ENCODE data around the gene GRHL3.

GRHL3 gene

DNA sequence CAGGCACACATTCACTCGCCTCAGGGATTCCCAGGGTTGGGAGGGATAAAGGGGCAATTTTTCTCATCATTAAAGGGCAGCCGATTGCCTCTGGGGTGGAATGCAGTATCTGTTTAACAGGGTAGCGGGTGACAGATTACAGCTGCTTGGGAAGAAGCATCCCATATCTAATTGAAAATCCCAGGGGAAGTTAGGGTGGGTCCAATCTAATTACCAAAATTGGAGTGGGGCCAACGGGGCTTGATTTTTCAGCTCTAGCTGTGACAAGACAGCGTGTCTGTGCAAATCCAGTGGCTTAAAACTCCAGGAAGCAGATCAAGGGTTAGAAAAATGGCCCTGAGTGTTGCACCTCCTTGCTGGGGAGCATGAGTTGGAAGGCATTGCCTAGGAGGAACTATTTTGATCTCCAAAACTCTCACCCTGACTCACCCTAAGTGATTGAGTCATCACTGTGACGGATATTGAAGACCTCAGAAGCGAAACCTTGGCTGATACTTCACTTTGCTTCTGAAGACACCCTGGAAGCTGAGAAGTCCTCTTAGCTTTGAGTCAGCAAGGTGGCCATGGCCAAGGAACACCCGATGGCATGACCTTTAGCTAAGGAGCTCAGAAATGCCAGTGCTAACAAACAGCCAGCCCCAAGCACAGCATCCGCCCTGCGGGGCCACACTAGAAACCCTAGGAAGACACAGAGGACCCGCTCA lies 46.0 kb downstream of the GRHL3 start:
- no peak overlapping the region for H3K27ac ChIP-seq (ENCODE audit: low read length)
- H3K9me3 ChIP-seq (ENCODE audit: control insufficient read depth, low read depth, low read length), result no peaks in the 10 kb centered on the region
- no peak overlapping the region for H3K9ac ChIP-seq (ENCODE audit: low read length)
- no peaks in the 10 kb centered on the region for H3K36me3 ChIP-seq (ENCODE audit: control insufficient read depth, low read depth, low read length)
- H3K4me1 ChIP-seq (ENCODE audit: control insufficient read depth, low read depth, low read length), result no peaks in the 10 kb centered on the region
- no peak overlapping the region for H3K4me3 ChIP-seq (ENCODE audit: low read length)
- H3K27me3 ChIP-seq (ENCODE audit: control insufficient read depth, insufficient read depth, low read length), result no peaks in the 10 kb centered on the region

- no peaks in the 10 kb centered on the region for H3K27me3 ChIP-seq (ENCODE audit: control insufficient read depth, insufficient read depth, low read length)
- H3K9ac ChIP-seq (ENCODE audit: low read length), result no peak overlapping the region
- no peaks in the 10 kb centered on the region for H3K4me1 ChIP-seq (ENCODE audit: control insufficient read depth, low read depth, low read length)
- H3K4me3 ChIP-seq (ENCODE audit: low read length), result no peak overlapping the region
- no peaks in the 10 kb centered on the region for H3K9me3 ChIP-seq (ENCODE audit: control insufficient read depth, low read depth, low read length)
- H3K27ac ChIP-seq (ENCODE audit: low read length), result no peak overlapping the region
- H3K36me3 ChIP-seq (ENCODE audit: control insufficient read depth, low read depth, low read length), result no peaks in the 10 kb centered on the region
Measured at GRCh38 chr1:24366707-24367106, 47.5 kb downstream of the GRHL3 start.

DNA sequence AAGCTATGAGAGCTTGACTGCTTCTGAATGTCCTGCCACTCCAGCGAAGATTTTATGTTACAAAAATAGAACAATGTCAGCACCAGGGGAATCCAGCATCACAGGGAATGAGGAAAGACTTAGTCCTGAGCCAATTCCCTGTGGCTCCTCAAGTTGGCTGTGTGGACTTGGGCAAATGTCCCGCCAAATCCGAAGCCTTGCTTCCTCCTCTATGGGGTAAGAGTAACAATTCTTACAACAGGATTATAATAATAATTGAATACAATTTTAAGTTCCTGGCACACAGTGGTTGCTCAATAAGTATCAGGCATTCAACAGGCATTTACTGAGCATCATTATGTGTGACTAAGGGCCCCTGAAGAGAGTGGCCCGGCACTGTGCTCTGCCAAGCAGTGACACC lies 50.0 kb downstream of the GRHL3 start:
- Histone ChIP-seq H3K9ac (ENCODE audit: low read length) (no peak overlapping the region), H3K4me3 (ENCODE audit: low read length) (no peak overlapping the region), H3K4me1 (ENCODE audit: control insufficient read depth, low read depth, low read length) (no peaks in the 10 kb centered on the region), H3K36me3 (ENCODE audit: control insufficient read depth, low read depth, low read length) (no peaks in the 10 kb centered on the region), H3K9me3 (ENCODE audit: control insufficient read depth, low read depth, low read length) (no peaks in the 10 kb centered on the region), H3K27ac (ENCODE audit: low read length) (no peak overlapping the region), H3K27me3 (ENCODE audit: control insufficient read depth, insufficient read depth, low read length) (no peaks in the 10 kb centered on the region)

DNA sequence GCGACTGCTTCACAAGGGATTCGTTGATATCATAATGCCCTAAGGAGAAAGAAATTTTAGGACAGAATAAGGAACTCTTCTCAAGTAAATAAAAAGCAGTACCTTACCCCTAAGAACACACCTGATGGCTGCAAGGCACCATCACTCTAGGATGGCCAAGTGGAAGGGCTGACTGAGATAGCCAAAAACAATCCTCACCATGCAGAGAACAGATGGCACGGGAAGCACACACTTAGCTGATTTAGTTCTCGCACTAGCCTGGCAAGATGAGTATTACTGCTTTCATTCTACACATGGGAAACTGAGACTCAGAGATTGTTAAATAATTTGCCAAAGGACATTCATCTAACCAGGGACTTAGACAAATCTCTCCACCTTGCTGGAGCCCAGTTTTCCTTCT lies 50.6 kb downstream of the GRHL3 start:
- H3K9me3 ChIP-seq (ENCODE audit: control insufficient read depth, low read depth, low read length), result no peaks in the 10 kb centered on the region
- no peaks in the 10 kb centered on the region for H3K27me3 ChIP-seq (ENCODE audit: control insufficient read depth, insufficient read depth, low read length)
- H3K4me3 ChIP-seq (ENCODE audit: low read length), result no peak overlapping the region
- no peaks in the 10 kb centered on the region for H3K36me3 ChIP-seq (ENCODE audit: control insufficient read depth, low read depth, low read length)
- H3K9ac ChIP-seq (ENCODE audit: low read length), result no peak overlapping the region
- H3K4me1 ChIP-seq (ENCODE audit: control insufficient read depth, low read depth, low read length), result peaks cover under 1% of the 10 kb centered on the region
- H3K27ac ChIP-seq (ENCODE audit: low read length), result no peak overlapping the region

DNA sequence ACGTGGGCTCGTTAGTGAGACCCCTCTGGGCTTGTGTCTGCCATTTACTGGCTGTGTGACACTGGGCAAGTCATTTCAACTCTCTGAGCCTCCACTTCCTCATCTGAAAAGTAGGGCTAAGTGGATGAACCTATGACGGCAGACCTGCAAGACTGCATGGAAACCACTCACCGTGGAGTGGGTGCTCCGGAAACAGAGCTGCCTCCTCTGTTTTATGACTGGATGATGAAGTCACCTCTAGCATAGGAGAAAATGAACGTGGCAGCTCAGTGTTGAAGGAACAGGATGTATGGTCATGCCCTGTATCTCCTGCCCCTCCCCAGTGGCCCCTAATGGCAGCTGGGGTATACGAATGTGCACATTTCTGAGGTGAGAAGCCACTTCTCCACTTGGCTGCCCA lies 53.9 kb downstream of the GRHL3 start:
- Histone ChIP-seq H3K27me3 (ENCODE audit: control insufficient read depth, insufficient read depth, low read length) (no peaks in the 10 kb centered on the region), H3K9me3 (ENCODE audit: control insufficient read depth, low read depth, low read length) (no peaks in the 10 kb centered on the region), H3K4me1 (ENCODE audit: control insufficient read depth, low read depth, low read length) (peaks cover 11% of the 10 kb centered on the region), H3K27ac (ENCODE audit: low read length) (no peak overlapping the region), H3K36me3 (ENCODE audit: control insufficient read depth, low read depth, low read length) (no peaks in the 10 kb centered on the region), H3K4me3 (ENCODE audit: low read length) (no peak overlapping the region), H3K9ac (ENCODE audit: low read length) (no peak overlapping the region)

- Histone ChIP-seq H3K4me1 (ENCODE audit: control insufficient read depth, low read depth, low read length) (peaks cover 11% of the 10 kb centered on the region), H3K4me3 (ENCODE audit: low read length) (no peak overlapping the region), H3K36me3 (ENCODE audit: control insufficient read depth, low read depth, low read length) (no peaks in the 10 kb centered on the region), H3K27me3 (ENCODE audit: control insufficient read depth, insufficient read depth, low read length) (no peaks in the 10 kb centered on the region), H3K9ac (ENCODE audit: low read length) (no peak overlapping the region), H3K9me3 (ENCODE audit: control insufficient read depth, low read depth, low read length) (no peaks in the 10 kb centered on the region), H3K27ac (ENCODE audit: low read length) (no peak overlapping the region)
Measured at GRCh38 chr1:24373710-24374109, 54.6 kb downstream of the GRHL3 start.

DNA sequence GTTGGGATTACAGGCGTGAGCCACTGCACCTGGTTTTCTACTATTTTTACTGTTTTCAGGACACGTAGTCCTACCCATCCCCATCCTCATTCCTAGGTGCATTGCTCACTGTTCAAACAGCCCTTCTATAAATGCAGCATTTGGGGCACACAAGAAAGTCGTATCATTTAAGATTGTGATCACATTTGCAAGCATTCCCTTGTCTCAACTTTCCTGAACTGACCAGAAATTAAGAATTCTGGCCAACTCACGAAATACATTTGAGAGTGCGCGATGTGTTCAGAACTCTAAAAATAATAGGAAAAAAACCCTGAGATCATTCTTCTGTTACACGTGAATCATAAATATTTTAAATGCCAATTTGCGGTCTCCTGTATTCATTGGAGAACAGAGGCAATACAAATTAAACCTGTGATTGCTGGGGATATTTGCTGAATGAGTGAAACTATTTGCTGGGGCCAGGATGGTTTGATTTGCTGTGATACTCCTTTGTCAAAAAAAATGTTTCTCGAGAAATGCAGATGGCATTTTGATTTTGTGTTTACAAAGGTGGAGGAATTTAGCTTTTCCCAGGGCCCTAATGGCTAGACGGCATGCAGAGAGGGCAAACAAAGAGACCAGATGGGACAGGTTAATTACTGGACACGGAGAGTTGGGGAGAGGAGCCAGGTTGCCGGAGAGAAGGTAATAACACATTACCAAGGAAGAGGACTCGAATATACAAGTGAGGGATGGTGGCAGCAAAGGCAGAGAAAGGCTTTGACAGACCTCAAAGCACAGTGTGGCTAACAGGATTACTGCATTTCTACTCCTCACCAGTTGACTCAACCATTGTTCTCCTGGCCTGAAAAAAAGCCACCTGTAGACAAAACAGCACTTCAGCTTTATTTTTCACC lies 56.0 kb downstream of the GRHL3 start:
- no peaks in the 10 kb centered on the region for H3K27me3 ChIP-seq (ENCODE audit: control insufficient read depth, insufficient read depth, low read length)
- H3K9me3 ChIP-seq (ENCODE audit: control insufficient read depth, low read depth, low read length), result no peaks in the 10 kb centered on the region
- H3K27ac ChIP-seq (ENCODE audit: low read length), result no peak overlapping the region
- H3K4me3 ChIP-seq (ENCODE audit: low read length), result no peak overlapping the region
- no peak overlapping the region for H3K9ac ChIP-seq (ENCODE audit: low read length)
- H3K36me3 ChIP-seq (ENCODE audit: control insufficient read depth, low read depth, low read length), result no peaks in the 10 kb centered on the region
- peaks cover 11% of the 10 kb centered on the region for H3K4me1 ChIP-seq (ENCODE audit: control insufficient read depth, low read depth, low read length)

DNA sequence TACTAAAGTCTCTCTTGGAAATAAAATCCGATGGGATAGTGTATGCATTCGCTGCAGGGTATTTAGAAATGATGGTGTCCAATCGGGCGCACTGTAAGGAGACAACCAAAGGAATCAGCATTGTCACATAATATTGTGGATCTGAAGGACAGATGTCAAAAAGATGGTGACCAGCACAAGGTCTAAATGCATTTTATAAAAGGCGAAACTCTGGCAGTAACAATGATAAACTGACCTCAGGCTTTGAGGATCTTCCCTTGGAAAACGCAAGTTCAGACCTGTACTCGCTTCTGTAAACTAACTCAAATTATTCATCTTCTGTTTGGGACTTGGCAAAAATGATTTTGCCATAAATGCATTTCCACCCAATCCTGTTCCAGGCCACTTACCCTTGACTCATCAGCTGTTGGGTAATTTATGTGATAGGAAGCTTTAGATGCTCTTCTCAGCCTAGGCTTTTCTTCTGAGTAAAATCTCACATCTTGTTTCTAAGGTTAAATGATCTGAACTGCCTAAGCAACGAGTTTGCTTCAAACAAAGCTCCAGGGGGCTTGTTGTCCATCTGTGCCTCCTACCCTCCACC lies 60.7 kb downstream of the GRHL3 start:
- Histone ChIP-seq H3K9ac (ENCODE audit: low read length) (no peak overlapping the region), H3K4me1 (ENCODE audit: control insufficient read depth, low read depth, low read length) (peaks cover 10% of the 10 kb centered on the region), H3K36me3 (ENCODE audit: control insufficient read depth, low read depth, low read length) (no peaks in the 10 kb centered on the region), H3K4me3 (ENCODE audit: low read length) (no peak overlapping the region), H3K27ac (ENCODE audit: low read length) (no peak overlapping the region), H3K9me3 (ENCODE audit: control insufficient read depth, low read depth, low read length) (no peaks in the 10 kb centered on the region), H3K27me3 (ENCODE audit: control insufficient read depth, insufficient read depth, low read length) (no peaks in the 10 kb centered on the region)

DNA sequence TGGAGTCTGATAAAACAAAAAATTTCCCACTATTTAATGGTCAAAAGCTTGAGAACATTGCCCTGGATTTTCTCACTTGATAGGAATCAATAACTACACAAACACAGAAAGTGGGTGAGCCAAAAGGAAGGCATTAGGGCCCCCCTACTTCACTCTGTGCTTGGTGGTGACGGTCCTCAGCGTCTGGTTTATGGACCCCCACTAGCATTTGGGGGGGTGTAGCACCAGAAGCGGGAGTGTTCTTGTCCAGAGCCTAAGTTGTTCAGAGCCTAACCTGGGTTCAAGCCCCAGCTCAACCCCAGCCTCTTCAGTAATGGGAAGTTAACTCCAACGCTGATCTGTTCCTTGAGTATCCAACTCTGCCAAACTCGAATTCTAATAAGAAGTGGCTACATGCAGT lies 61.4 kb downstream of the GRHL3 start:
- Histone ChIP-seq H3K9me3 (ENCODE audit: control insufficient read depth, low read depth, low read length) (no peaks in the 10 kb centered on the region), H3K9ac (ENCODE audit: low read length) (no peak overlapping the region), H3K27me3 (ENCODE audit: control insufficient read depth, insufficient read depth, low read length) (no peaks in the 10 kb centered on the region), H3K4me3 (ENCODE audit: low read length) (no peak overlapping the region), H3K27ac (ENCODE audit: low read length) (no peak overlapping the region), H3K36me3 (ENCODE audit: control insufficient read depth, low read depth, low read length) (no peaks in the 10 kb centered on the region), H3K4me1 (ENCODE audit: control insufficient read depth, low read depth, low read length) (peaks cover 3% of the 10 kb centered on the region)

- Histone ChIP-seq H3K27ac (ENCODE audit: low read length) (no peak overlapping the region), H3K27me3 (ENCODE audit: control insufficient read depth, insufficient read depth, low read length) (no peaks in the 10 kb centered on the region), H3K9ac (ENCODE audit: low read length) (no peak overlapping the region), H3K4me1 (ENCODE audit: control insufficient read depth, low read depth, low read length) (no peaks in the 10 kb centered on the region), H3K9me3 (ENCODE audit: control insufficient read depth, low read depth, low read length) (no peaks in the 10 kb centered on the region), H3K36me3 (ENCODE audit: control insufficient read depth, low read depth, low read length) (no peaks in the 10 kb centered on the region), H3K4me3 (ENCODE audit: low read length) (no peak overlapping the region)
Measured at GRCh38 chr1:24381256-24381655, 62.1 kb downstream of the GRHL3 start.

DNA sequence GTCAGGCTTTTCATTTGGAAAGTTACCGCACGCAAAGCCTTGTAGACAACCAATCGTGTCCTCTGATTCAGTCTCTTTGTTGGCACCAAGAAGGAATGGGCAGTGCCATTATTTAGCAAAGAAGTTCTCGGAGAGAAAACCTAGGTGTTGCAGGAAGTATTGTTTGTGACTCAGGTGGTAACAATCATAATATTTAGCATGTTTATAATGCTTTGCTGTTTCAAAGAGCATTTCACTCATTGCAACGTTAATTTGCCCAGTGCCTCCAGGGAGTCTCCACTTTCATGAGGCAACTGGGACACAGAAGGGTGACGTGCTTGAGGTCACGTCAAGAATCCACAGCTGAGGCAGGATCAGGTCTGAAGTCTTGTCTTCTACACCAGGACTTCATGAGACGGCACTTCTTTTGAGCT lies 63.0 kb downstream of the GRHL3 start:
- Histone ChIP-seq H3K27me3 (ENCODE audit: control insufficient read depth, insufficient read depth, low read length) (no peaks in the 10 kb centered on the region), H3K4me3 (ENCODE audit: low read length) (no peak overlapping the region), H3K4me1 (ENCODE audit: control insufficient read depth, low read depth, low read length) (no peaks in the 10 kb centered on the region), H3K27ac (ENCODE audit: low read length) (no peak overlapping the region), H3K9me3 (ENCODE audit: control insufficient read depth, low read depth, low read length) (no peaks in the 10 kb centered on the region), H3K9ac (ENCODE audit: low read length) (no peak overlapping the region), H3K36me3 (ENCODE audit: control insufficient read depth, low read depth, low read length) (no peaks in the 10 kb centered on the region)
